ENCODE results near the gene SPCS1.

The SPCS1 gene

GRCh38 chr3:52693071-52693470, 12.8 kb upstream of the SPCS1 start:
- in situ Hi-C loops (cut with HindIII; ENCODE audit: low sequenced_read_pairs), result loop anchor here (5.0 kb wide), 1 partner anchor 64 kb away; no protein-coding TSS in a partner anchor

GRCh38 chr3:52694528-52695189, 11.2 kb upstream of the SPCS1 start:
- in situ Hi-C loops (cut with HindIII; ENCODE audit: low sequenced_read_pairs), result loop anchor here (5.0 kb wide), 1 partner anchor 63 kb away; no protein-coding TSS in a partner anchor

GRCh38 chr3:52695798-52696671, 9.9 kb upstream of the SPCS1 start:
- in situ Hi-C loops (cut with HindIII; ENCODE audit: low sequenced_read_pairs), result no loop called here

- in situ Hi-C loops (cut with HindIII; ENCODE audit: low sequenced_read_pairs), result no loop called here
Measured at GRCh38 chr3:52696830-52697631, 8.9 kb upstream of the SPCS1 start.

- in situ Hi-C loops (cut with HindIII; ENCODE audit: low sequenced_read_pairs), result no loop called here
Measured at GRCh38 chr3:52697632-52697965, 8.3 kb upstream of the SPCS1 start.

GRCh38 chr3:52703341-52703740, 2.6 kb upstream of the SPCS1 start:
- in situ Hi-C loops (cut with HindIII; ENCODE audit: low sequenced_read_pairs), result no loop called here

- in situ Hi-C loops (cut with HindIII; ENCODE audit: low sequenced_read_pairs), result no loop called here
Measured at GRCh38 chr3:52704611-52705437, 1.1 kb upstream of the SPCS1 start.

GRCh38 chr3:52705438-52705687, 543 bp upstream of the SPCS1 start:
- in situ Hi-C loops (cut with HindIII; ENCODE audit: low sequenced_read_pairs), result no loop called here

GRCh38 chr3:52707585-52707984, 1.7 kb downstream of the SPCS1 start:
- in situ Hi-C loops (cut with HindIII; ENCODE audit: low sequenced_read_pairs), result no loop called here

GRCh38 chr3:52710512-52710911, 4.6 kb downstream of the SPCS1 start:
- in situ Hi-C loops (cut with HindIII; ENCODE audit: low sequenced_read_pairs), result no loop called here

- in situ Hi-C loops (cut with HindIII; ENCODE audit: low sequenced_read_pairs), result no loop called here
Measured at GRCh38 chr3:52712291-52713212, 6.6 kb downstream of the SPCS1 start.

GRCh38 chr3:52714335-52715302, 8.7 kb downstream of the SPCS1 start:
- in situ Hi-C loops (cut with HindIII; ENCODE audit: low sequenced_read_pairs), result loop anchor here (5.0 kb wide), 2 partner anchors 43 to 92 kb away; no protein-coding TSS in a partner anchor

- in situ Hi-C loops (cut with HindIII; ENCODE audit: low sequenced_read_pairs), result loop anchor here (5.0 kb wide), 2 partner anchors 41 to 94 kb away; no protein-coding TSS in a partner anchor
Measured at GRCh38 chr3:52715714-52716305, 9.9 kb downstream of the SPCS1 start.

- in situ Hi-C loops (cut with HindIII; ENCODE audit: low sequenced_read_pairs), result loop anchor here (5.0 kb wide), 2 partner anchors 38 to 97 kb away; no protein-coding TSS in a partner anchor
Measured at GRCh38 chr3:52719618-52720017, 13.7 kb downstream of the SPCS1 start.

GRCh38 chr3:52721002-52721729, 15.3 kb downstream of the SPCS1 start:
- in situ Hi-C loops (cut with HindIII; ENCODE audit: low sequenced_read_pairs), result no loop called here

- in situ Hi-C loops (cut with HindIII; ENCODE audit: low sequenced_read_pairs), result no loop called here
Measured at GRCh38 chr3:52721730-52722008, 15.8 kb downstream of the SPCS1 start.

GRCh38 chr3:52722491-52722890, 16.6 kb downstream of the SPCS1 start:
- in situ Hi-C loops (cut with HindIII; ENCODE audit: low sequenced_read_pairs), result no loop called here

- in situ Hi-C loops (cut with HindIII; ENCODE audit: low sequenced_read_pairs), result no loop called here
Measured at GRCh38 chr3:52723935-52724334, 18.0 kb downstream of the SPCS1 start.

Data from endothelial cell of hepatic sinusoid (primary cell).